Measurements from ENCODE around the gene CEACAM8.

Gene CEACAM8

DNA sequence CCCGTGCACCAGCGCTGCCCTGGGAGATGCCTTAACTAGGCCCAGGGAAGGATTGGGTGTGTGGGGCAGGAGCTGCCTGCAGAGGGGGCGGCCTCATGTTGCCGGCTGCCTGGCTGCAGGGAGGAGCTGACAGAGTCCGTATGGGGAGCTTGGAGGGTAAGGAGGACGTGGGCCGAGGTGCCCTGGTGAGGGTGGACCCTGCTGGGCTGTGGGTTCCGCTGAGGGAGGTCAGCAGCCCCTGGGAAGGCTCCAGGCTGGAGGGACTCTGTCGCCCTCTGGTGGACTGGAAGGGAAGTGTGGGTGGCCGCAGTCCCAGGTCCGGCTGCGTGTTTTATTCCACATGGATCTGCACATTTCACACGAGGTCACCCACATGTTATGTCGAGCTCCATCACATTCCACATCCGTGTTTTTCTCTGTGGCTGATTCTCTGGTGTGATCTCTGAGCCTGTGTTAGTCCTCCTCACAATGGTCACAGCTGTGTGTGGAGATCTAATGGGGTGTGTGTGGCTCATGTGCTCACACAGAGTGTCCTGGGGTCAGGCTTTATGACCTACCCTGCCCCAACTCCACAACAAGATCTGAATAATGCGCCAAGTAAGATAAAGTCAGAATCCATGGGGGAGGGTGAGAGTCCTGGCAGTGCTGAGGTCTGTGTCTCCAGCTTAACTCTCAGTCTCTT, 1.8 kb upstream of the CEACAM8 start:
- TF ChIP-seq, protein P1, sequence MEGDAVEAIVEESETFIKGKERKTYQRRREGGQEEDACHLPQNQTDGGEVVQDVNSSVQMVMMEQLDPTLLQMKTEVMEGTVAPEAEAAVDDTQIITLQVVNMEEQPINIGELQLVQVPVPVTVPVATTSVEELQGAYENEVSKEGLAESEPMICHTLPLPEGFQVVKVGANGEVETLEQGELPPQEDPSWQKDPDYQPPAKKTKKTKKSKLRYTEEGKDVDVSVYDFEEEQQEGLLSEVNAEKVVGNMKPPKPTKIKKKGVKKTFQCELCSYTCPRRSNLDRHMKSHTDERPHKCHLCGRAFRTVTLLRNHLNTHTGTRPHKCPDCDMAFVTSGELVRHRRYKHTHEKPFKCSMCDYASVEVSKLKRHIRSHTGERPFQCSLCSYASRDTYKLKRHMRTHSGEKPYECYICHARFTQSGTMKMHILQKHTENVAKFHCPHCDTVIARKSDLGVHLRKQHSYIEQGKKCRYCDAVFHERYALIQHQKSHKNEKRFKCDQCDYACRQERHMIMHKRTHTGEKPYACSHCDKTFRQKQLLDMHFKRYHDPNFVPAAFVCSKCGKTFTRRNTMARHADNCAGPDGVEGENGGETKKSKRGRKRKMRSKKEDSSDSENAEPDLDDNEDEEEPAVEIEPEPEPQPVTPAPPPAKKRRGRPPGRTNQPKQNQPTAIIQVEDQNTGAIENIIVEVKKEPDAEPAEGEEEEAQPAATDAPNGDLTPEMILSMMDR (IDR thresholded peaks at IDR 0.05; ENCODE audit: low read depth, low read length, missing control alignments) = peak; percentile 93
- no peak for DNase-seq (ENCODE audit: extremely low read depth, low read depth)
- H3K4me3 ChIP-seq (replicated peaks; ENCODE audit: low read depth, low read length) = no peak overlapping the region

- DNase-seq (ENCODE audit: extremely low read depth, low read depth) = no peak
- TF ChIP-seq, protein P1 (IDR thresholded peaks at IDR 0.05; ENCODE audit: low read depth, low read length, missing control alignments) = no peak
- H3K4me3 ChIP-seq (replicated peaks; ENCODE audit: low read depth, low read length) = no peak overlapping the region
These were observed 937 bp upstream of the CEACAM8 start for GRCh38 chr19:42595550-42596172.

GRCh38 chr19:42589792-42590191, 4.9 kb downstream of the CEACAM8 start:
- no peak for DNase-seq (ENCODE audit: extremely low read depth, low read depth)
- H3K4me3 ChIP-seq (replicated peaks; ENCODE audit: low read depth, low read length) = no peak overlapping the region
- TF ChIP-seq, protein P1 (IDR thresholded peaks at IDR 0.05; ENCODE audit: low read depth, low read length, missing control alignments) = no peak

- no peak overlapping the region for H3K4me3 ChIP-seq (replicated peaks; ENCODE audit: low read depth, low read length)
- no peak for DNase-seq (ENCODE audit: extremely low read depth, low read depth)
- TF ChIP-seq, protein P1 (IDR thresholded peaks at IDR 0.05; ENCODE audit: low read depth, low read length, missing control alignments) = no peak
These were observed 10.3 kb downstream of the CEACAM8 start for GRCh38 chr19:42584466-42584865.

DNA sequence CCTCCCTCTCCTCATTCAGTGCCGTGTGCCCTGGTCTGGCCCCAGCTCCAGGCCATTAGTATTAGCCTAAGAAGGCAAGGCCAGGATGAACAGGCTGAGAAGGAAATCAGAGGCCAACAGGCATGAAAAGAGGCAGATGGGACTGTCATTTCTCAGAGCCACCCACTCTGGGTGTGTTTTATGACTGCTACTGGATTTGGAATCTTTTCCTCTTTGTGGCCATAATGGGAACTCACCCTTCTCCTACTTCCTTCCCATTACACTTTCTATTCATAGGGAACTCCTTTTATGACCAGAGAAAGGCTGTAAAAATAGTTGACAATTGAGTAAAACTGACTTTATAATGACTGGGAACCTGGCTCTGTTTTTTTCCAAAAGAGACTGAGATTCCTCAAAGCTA, 17.7 kb downstream of the CEACAM8 start:
- H3K4me3 ChIP-seq (replicated peaks; ENCODE audit: low read depth, low read length) = no peak overlapping the region
- TF ChIP-seq, protein P1 (IDR thresholded peaks at IDR 0.05; ENCODE audit: low read depth, low read length, missing control alignments) = no peak
- DNase-seq (ENCODE audit: extremely low read depth, low read depth) = no peak

GRCh38 chr19:42576241-42576640, 18.5 kb downstream of the CEACAM8 start:
- no peak for DNase-seq (ENCODE audit: extremely low read depth, low read depth)
- TF ChIP-seq, protein P1 (IDR thresholded peaks at IDR 0.05; ENCODE audit: low read depth, low read length, missing control alignments) = no peak
- no peak overlapping the region for H3K4me3 ChIP-seq (replicated peaks; ENCODE audit: low read depth, low read length)
